ENCODE data around the gene ITGB1.

ITGB1 gene

GRCh38 chr10:32950591-32951108 lies 7.4 kb downstream of the ITGB1 start:
- no peak for TF ChIP-seq CTCF (IDR thresholded peaks at IDR 0.05; ENCODE audit: low read depth, low read length, missing control alignments)
- DNase-seq (ENCODE audit: extremely low read depth, low read depth): no peak
- no peak overlapping the region for H3K4me3 ChIP-seq (replicated peaks; ENCODE audit: low read depth, low read length)

- no peak for TF ChIP-seq CTCF (IDR thresholded peaks at IDR 0.05; ENCODE audit: low read depth, low read length, missing control alignments)
- no peak overlapping the region for H3K4me3 ChIP-seq (replicated peaks; ENCODE audit: low read depth, low read length)
- no peak for DNase-seq (ENCODE audit: extremely low read depth, low read depth)
These were observed 8.8 kb downstream of the ITGB1 start for GRCh38 chr10:32949221-32949678.

GRCh38 chr10:32948451-32948850 lies 9.6 kb downstream of the ITGB1 start:
- H3K4me3 ChIP-seq (replicated peaks; ENCODE audit: low read depth, low read length): no peak overlapping the region

GRCh38 chr10:32947586-32947985 lies 10.4 kb downstream of the ITGB1 start:
- TF ChIP-seq CTCF (IDR thresholded peaks at IDR 0.05; ENCODE audit: low read depth, low read length, missing control alignments): no peak
- DNase-seq (ENCODE audit: extremely low read depth, low read depth): no peak

More at GRCh38 chr10:32948451-32948850, 9.6 kb downstream of the ITGB1 start:
- no peak for DNase-seq (ENCODE audit: extremely low read depth, low read depth)
- TF ChIP-seq CTCF (IDR thresholded peaks at IDR 0.05; ENCODE audit: low read depth, low read length, missing control alignments): no peak

GRCh38 chr10:32946108-32946507 lies 11.9 kb downstream of the ITGB1 start:
- no peak for DNase-seq (ENCODE audit: extremely low read depth, low read depth)
- H3K4me3 ChIP-seq (replicated peaks; ENCODE audit: low read depth, low read length): no peak overlapping the region
- no peak for TF ChIP-seq CTCF (IDR thresholded peaks at IDR 0.05; ENCODE audit: low read depth, low read length, missing control alignments)

More at GRCh38 chr10:32947586-32947985, 10.4 kb downstream of the ITGB1 start:
- H3K4me3 ChIP-seq (replicated peaks; ENCODE audit: low read depth, low read length): no peak overlapping the region

- no peak overlapping the region for H3K4me3 ChIP-seq (replicated peaks; ENCODE audit: low read depth, low read length)
- no peak for TF ChIP-seq CTCF (IDR thresholded peaks at IDR 0.05; ENCODE audit: low read depth, low read length, missing control alignments)
- no peak for DNase-seq (ENCODE audit: extremely low read depth, low read depth)
These were observed 14.0 kb downstream of the ITGB1 start for GRCh38 chr10:32943854-32944661.

Measured in HFF-Myc (cell line).